GM03348 (cell line): ENCODE results near the gene ZNF343.
"Not testable (repeated sequence)": the region's sequence is repeated elsewhere in the genome, so short reads cannot be mapped to it uniquely, and the experiment has no call there.

Source experiments
- DNase-seq: peaks from one replicate; pipeline ENCODE4 v3.0.0; 2012; ENCODE audit warnings: low spot score

The ZNF343 gene

GRCh38 chr20:2508631-2509467, at the start of gene ZNF343:
ZNF343 (minus strand) TSS chr20:2508915; CDS start chr20:2493895, 15,020 bp downstream.
- peak; percentile 91 for DNase-seq

- DNase-seq: no peak
These were observed 49.3 kb upstream of the ZNF343 start for GRCh38 chr20:2557873-2558580.

DNA sequence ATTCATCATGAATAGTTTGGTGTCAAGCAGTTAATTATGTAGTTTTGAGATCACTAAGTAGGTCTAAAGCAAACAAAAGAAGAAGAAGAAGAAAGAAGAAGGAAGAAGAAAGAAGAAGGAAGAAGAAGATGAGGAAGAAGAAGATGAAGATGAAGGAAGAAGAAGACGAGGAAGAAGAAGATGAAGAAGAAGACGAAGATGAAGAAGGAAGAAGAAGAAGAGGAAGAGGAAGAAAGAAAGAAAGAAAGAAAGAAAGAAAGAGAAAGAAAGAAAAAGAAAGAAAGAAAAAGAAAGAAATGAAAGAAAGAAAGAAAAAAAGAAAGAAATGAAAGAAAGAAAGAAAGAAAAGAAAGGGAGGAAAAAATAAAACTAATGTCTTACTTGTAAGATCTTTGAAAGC, 36.9 kb upstream of the ZNF343 start:
- no peak for DNase-seq

- no peak for DNase-seq
These were observed 35.5 kb upstream of the ZNF343 start for GRCh38 chr20:2544211-2544610.

DNA sequence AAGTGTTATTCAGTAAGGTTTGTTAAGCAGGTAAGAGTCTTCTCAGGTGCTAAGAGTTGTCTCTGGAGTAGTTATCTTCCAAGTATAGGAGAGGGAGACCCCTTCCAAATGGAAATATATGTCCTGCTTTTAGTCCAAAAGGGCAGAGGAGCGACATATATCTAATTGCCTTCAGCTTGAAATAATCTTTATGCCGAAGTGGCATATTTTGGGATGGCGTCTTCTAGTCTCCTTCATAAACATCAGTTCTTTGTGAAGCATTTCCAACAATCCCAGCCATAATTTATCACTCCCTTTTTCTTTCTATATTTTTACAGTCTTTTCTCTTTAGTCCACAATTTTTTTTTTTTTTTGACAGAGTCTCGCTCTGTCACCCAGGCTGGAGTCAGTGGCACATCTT, 33.6 kb upstream of the ZNF343 start:
- DNase-seq: no peak

DNA sequence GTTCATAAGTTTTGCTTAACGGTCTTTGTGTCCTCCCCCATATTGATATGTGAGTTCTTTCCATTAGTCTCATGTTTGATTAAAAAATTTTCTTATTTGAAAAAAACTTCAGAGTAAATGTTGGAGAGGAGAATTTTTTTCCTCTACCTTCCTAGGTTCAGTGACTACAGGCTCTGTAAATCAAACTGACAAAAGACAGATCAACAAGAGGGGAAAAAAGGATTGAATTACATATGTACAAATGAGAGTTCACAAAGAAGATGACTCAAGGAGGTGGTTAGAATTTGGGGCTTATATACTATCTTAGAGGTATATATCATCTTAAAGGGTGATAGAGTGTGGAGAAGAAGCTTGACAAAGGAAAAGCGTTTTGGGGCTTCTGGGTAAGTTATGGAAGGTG, 33.2 kb upstream of the ZNF343 start:
- DNase-seq: no peak

DNA sequence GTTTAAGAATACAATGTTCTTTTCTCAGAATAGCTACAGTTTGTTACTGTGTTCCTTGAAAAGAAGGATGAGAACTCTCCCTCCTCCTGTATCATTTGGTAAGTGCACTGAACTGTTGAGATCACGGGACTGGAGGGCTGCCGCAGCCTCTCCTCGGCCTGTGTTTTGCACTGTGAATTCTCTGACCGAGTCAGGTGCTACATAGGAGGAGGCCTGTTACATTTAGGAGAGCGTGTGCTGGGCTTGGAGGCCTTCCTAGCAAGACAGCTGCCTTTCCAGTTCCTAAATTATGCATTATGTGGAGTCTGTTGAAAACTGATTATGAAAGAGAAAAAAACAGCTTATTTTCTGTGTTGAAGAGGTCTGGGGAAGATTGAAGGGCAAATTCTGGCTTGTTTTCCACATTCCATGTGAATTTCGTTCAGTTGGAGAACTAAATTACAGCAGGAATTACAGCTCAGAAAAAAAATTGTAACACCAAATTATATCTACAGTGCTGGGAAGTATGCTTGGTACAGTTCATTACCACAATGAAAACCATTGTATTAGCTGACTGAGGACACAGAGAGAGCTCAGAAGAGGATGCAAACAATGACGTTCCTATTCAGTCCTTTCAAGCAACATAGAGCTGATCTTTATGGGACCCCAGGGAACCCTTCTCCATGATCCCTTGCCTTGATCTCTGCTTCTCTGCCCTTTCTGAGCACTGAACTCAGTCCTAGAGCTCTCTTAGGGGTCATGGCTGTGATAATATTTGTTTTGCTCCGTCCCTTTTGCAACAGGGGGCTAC, 30.4 kb upstream of the ZNF343 start:
- no peak for DNase-seq

GRCh38 chr20:2538356-2538755, 29.6 kb upstream of the ZNF343 start:
- no peak for DNase-seq

- DNase-seq: no peak
These were observed 28.4 kb upstream of the ZNF343 start for GRCh38 chr20:2537101-2537500.

GRCh38 chr20:2536560-2536986, 27.9 kb upstream of the ZNF343 start, which contains the start of gene TMC2:
TMC2 (plus strand) TSS chr20:2536573; CDS start chr20:2536622, 49 bp downstream.
- DNase-seq: no peak

GRCh38 chr20:2535711-2536559, 27.2 kb upstream of the ZNF343 start:
- no peak for DNase-seq

DNA sequence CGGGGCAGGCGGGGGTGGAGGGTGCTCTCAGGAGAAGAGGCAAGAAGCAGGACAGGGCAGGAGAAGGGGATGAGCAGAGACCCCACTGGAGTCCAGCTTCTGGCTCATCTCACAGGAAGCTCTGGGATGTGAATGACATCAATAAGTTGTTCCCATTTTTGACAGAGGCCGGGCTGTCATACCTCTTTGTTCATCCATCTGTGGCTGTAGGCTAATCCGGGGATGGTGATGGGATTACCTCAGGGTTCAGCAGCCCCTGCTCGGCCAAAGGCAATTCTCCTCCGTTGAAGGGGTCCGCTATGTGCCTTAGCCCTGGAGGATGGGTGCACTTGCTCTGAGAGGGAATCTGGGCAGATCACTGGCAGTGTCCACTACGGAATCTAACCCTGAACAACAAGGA, 24.4 kb upstream of the ZNF343 start:
- DNase-seq: no peak

- no peak for DNase-seq
These were observed 20.1 kb upstream of the ZNF343 start for GRCh38 chr20:2528671-2529271.

GRCh38 chr20:2527762-2528161, 19.0 kb upstream of the ZNF343 start:
- DNase-seq: no peak

- not testable (repeated sequence) for DNase-seq
These were observed 17.5 kb upstream of the ZNF343 start for GRCh38 chr20:2526218-2526583.

- peak; percentile 86 for DNase-seq
These were observed 16.2 kb upstream of the ZNF343 start for GRCh38 chr20:2524709-2525506.

DNA sequence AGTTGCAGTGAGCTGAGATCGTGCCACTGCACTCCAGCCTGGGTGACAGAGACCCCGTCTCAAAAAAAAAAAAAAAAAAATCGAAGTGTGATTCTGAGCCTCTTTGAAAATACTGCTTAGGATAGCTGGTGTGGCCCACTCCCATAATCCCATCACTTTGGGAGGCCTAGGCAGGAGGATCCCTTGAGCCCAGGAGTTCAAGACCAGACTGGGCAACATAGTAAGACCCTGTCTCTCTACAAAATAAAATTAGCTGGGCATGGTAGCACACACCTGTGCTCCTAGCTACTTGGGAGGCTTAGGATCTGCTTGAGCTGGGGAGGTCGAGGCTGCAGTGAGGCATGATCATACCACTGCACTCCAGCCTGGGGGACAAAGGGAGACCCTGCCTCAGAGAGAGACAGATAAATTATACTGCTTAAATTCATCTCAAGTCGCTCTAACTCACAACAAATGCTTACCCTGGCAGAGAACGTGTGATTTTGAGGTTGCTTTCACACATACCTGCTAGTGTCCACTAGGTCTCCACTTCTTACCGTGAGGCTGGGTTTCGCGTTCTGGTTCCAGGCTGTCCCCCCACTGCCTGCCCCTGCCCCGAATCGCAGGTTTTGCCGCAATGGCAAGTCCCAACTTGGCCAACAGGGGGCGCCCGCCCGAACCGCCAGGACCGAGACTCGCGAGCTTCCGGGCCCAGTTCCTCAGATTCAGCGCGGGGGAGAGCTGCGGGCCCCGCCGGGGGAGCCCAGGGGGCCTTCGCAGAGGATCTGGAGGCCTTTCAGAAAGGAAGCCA, 15.4 kb upstream of the ZNF343 start:
- peak; percentile 91 for DNase-seq

- DNase-seq: not testable (repeated sequence)
These were observed 14.2 kb upstream of the ZNF343 start for GRCh38 chr20:2522826-2523429.
